ENCODE data around the gene HSF5. TPM values are rescaled to one million over a fixed set of nuclear protein-coding genes. Genes with fewer than 3 reads are reported as not detected.
A peak's percentile ranks its signal among the peaks of the same experiment; 100 is the strongest.

The HSF5 gene
- total RNA-seq, 1 donor from 2014 or later: 0.10 TPM

DNA sequence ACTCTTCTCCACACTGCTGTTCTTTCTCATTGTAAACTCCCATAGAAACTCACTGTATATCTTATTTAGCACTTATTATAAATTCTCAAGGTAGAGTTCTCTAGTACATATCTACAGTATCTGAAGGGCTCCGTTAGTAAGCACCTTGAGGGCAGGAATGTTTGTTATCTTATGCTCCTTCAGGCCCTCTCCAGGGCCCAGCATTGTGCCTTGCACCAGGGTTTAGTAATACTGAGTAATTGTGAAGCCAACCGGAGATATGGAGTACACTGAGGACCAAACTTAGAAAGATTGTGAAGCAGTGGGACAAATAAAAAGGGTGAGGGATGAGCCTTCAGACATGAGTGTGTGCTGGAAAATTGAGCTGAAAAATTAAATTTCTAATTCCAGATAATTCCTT lies 97.3 kb downstream of the HSF5 start:
- H3K9me3 Mint-ChIP-seq: no peaks in the 10 kb centered on the region
- H3K27ac Mint-ChIP-seq: no peak overlapping the region
- no peak overlapping the region for H3K4me3 Mint-ChIP-seq
- DNase-seq (ENCODE audit: extremely low spot score, unreplicated experiment): no peak
- TF ChIP-seq, protein P1, sequence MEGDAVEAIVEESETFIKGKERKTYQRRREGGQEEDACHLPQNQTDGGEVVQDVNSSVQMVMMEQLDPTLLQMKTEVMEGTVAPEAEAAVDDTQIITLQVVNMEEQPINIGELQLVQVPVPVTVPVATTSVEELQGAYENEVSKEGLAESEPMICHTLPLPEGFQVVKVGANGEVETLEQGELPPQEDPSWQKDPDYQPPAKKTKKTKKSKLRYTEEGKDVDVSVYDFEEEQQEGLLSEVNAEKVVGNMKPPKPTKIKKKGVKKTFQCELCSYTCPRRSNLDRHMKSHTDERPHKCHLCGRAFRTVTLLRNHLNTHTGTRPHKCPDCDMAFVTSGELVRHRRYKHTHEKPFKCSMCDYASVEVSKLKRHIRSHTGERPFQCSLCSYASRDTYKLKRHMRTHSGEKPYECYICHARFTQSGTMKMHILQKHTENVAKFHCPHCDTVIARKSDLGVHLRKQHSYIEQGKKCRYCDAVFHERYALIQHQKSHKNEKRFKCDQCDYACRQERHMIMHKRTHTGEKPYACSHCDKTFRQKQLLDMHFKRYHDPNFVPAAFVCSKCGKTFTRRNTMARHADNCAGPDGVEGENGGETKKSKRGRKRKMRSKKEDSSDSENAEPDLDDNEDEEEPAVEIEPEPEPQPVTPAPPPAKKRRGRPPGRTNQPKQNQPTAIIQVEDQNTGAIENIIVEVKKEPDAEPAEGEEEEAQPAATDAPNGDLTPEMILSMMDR (conservative IDR thresholded peaks at IDR 0.05): no peak
- peaks cover 44% of the 10 kb centered on the region for H3K4me1 Mint-ChIP-seq (ENCODE audit: unreplicated experiment)
- H3K36me3 Mint-ChIP-seq: peaks cover 3% of the 10 kb centered on the region
- H3K27me3 Mint-ChIP-seq: no peaks in the 10 kb centered on the region

DNA sequence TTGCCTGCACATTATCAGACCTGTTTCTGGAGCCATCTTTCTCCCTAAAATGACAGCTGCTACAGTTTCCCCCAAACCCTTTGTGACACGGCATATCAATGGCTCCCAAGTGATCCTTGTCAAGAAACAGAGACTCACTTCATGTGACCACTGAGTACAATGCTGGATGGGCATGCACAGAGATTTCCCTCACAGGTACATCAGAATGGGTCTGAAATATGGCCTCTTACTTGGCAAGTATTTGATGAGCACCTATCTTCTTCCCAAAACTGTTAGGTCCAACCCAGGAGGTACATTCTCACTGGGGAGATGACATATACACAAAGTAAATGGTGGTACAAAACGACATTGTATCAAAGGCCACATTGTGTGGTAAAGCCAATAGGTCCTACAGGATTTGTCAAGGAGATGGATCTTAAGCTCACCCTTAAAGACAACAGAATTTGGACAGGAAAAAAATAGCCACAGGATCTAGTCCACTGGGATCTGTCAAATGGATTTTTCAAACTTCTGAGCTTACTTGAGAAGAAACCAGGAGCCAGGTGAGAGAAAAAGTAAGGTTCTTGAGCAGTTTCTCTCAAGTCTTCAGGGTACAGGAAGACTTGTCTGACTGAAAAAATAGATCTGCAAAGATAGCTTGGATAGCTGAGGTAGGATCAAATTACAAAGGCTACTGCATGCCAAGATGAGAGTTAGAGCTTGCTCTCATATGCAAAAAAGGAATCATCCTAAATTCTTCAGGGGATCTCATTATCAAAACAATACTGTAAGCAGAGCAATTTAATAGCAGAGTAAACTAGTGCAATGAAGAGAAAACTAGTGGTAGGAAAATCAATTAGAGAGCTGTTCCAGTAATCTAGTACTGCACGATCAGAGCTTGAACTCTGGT lies 99.7 kb downstream of the HSF5 start:
- Mint-ChIP-seq H3K27me3 (no peaks in the 10 kb centered on the region), H3K36me3 (no peaks in the 10 kb centered on the region), H3K27ac (peak overlapping the region; percentile 19), H3K4me3 (peak overlapping the region; percentile 4), H3K4me1 (ENCODE audit: unreplicated experiment) (peaks cover 56% of the 10 kb centered on the region), H3K9me3 (no peaks in the 10 kb centered on the region)
- TF ChIP-seq, protein P1 (conservative IDR thresholded peaks at IDR 0.05): no peak
- no peak for DNase-seq (ENCODE audit: extremely low spot score, unreplicated experiment)

DNA sequence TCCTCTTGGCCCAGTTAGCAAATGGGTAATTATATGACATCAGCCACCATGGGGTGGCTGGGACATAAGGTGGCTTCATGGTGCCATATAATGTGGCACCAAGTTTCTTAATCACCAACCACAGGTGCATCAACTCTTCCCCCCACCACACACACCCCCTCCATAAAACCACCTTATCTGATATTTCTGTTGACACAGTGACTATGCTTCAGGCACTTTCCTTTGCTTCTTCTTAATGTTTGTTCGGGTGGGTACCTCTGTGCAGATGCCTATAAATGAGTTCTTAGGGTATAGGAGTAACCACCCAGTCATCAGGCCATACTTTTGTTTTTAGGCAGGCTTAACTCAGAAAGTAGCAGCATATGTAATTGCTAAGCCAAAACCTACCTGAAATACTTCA lies 100.4 kb downstream of the HSF5 start:
- H3K27ac Mint-ChIP-seq: peak overlapping the region; percentile 19
- H3K27me3 Mint-ChIP-seq: no peaks in the 10 kb centered on the region
- H3K4me1 Mint-ChIP-seq (ENCODE audit: unreplicated experiment): peaks cover 59% of the 10 kb centered on the region
- no peaks in the 10 kb centered on the region for H3K9me3 Mint-ChIP-seq
- TF ChIP-seq, protein P1 (conservative IDR thresholded peaks at IDR 0.05): no peak
- no peak for DNase-seq (ENCODE audit: extremely low spot score, unreplicated experiment)
- no peak overlapping the region for H3K4me3 Mint-ChIP-seq
- no peaks in the 10 kb centered on the region for H3K36me3 Mint-ChIP-seq

DNA sequence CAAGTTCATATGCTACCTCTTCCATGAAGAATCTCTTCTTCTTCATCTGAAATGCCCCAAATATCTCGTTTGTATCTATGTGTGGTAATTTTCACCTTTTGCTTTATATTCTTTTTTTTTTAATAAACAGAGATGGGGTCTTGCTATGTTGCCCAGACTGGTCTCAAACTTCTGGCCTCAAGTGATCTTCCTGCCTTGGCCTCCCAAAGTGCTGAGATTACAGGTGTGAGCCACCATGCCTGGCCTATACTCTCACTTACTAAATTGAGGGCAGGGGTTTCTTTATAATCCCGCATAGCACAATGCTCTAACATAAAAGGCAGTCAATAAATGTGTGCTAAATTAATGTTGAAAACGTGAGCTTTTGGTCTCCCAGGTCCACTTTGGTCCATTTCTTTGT lies 101.5 kb downstream of the HSF5 start:
- no peak overlapping the region for H3K4me3 Mint-ChIP-seq
- no peak overlapping the region for H3K27ac Mint-ChIP-seq
- no peaks in the 10 kb centered on the region for H3K36me3 Mint-ChIP-seq
- H3K4me1 Mint-ChIP-seq (ENCODE audit: unreplicated experiment): peaks cover 62% of the 10 kb centered on the region
- no peaks in the 10 kb centered on the region for H3K27me3 Mint-ChIP-seq
- no peaks in the 10 kb centered on the region for H3K9me3 Mint-ChIP-seq
- TF ChIP-seq, protein P1 (conservative IDR thresholded peaks at IDR 0.05): no peak
- no peak for DNase-seq (ENCODE audit: extremely low spot score, unreplicated experiment)

DNA sequence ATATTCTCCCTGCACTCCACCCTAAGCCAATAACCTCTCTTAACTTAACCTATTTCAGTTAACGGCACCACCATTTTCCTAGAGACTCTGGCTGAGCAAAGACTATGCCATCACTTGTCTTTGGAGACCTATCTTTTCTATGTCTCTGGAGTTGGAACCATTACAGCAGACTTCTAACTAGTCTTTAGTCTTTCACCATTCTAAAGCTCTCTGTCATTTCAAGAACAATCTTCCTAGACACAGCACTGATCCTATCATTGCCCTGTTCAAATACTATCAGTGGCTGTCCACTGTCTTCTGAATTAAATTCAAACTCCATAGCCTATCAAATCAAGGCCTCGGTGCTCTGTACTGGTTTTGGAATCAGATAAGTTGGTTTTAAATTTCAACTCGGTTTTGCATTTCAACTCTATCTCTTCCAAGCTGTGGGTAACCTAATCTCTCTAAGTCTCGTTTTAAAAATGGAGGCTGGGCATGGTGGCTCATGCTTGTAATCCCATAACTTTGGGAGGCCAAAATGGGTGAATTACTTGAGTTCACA lies 102.8 kb downstream of the HSF5 start:
- no peaks in the 10 kb centered on the region for H3K27me3 Mint-ChIP-seq
- DNase-seq (ENCODE audit: extremely low spot score, unreplicated experiment): no peak
- H3K9me3 Mint-ChIP-seq: no peaks in the 10 kb centered on the region
- H3K4me1 Mint-ChIP-seq (ENCODE audit: unreplicated experiment): peaks cover 61% of the 10 kb centered on the region
- H3K4me3 Mint-ChIP-seq: no peak overlapping the region
- TF ChIP-seq, protein P1 (conservative IDR thresholded peaks at IDR 0.05): no peak
- H3K36me3 Mint-ChIP-seq: no peaks in the 10 kb centered on the region
- H3K27ac Mint-ChIP-seq: peak overlapping the region; percentile 3

Measured in type B pancreatic cell (in vitro differentiated cells).